ENCODE measurements around the gene PTPN22.
"Not testable (repeated sequence)": the region's sequence is repeated elsewhere in the genome, so short reads cannot be mapped to it uniquely, and the experiment has no call there.

The PTPN22 gene

GRCh38 chr1:113886417-113887401 lies 15.2 kb upstream of the PTPN22 start:
- DNase-seq: no peak

- no peak for DNase-seq
These were observed 10.1 kb upstream of the PTPN22 start for GRCh38 chr1:113881661-113882060.

- DNase-seq: no peak
These were observed 8.2 kb upstream of the PTPN22 start for GRCh38 chr1:113879739-113880038.

- no peak for DNase-seq
These were observed 4.7 kb upstream of the PTPN22 start for GRCh38 chr1:113876176-113876575.

GRCh38 chr1:113875714-113876113 lies 4.2 kb upstream of the PTPN22 start:
- no peak for DNase-seq

GRCh38 chr1:113874012-113874879 lies 2.7 kb upstream of the PTPN22 start:
- peak; percentile 83 for DNase-seq

GRCh38 chr1:113872219-113872935 lies 865 bp upstream of the PTPN22 start:
- DNase-seq: peak; percentile 73

GRCh38 chr1:113870778-113871177 lies 734 bp downstream of the PTPN22 start:
- DNase-seq: no peak

- no peak for DNase-seq
These were observed 3.0 kb downstream of the PTPN22 start for GRCh38 chr1:113868387-113869083.

- peak; percentile 36 for DNase-seq
These were observed 9.9 kb downstream of the PTPN22 start for GRCh38 chr1:113861641-113862040.

- no peak for DNase-seq
These were observed 10.6 kb downstream of the PTPN22 start for GRCh38 chr1:113860891-113861290.

GRCh38 chr1:113859478-113860175 lies 11.9 kb downstream of the PTPN22 start:
- DNase-seq: peak; percentile 68

- DNase-seq: no peak
These were observed 12.5 kb downstream of the PTPN22 start for GRCh38 chr1:113858982-113859381.

GRCh38 chr1:113858418-113858817 lies 13.1 kb downstream of the PTPN22 start:
- no peak for DNase-seq

GRCh38 chr1:113857776-113858175 lies 13.7 kb downstream of the PTPN22 start:
- DNase-seq: no peak

GRCh38 chr1:113856401-113856790 lies 15.1 kb downstream of the PTPN22 start:
- DNase-seq: no peak

- DNase-seq: no peak
These were observed 15.7 kb downstream of the PTPN22 start for GRCh38 chr1:113855630-113856400.

- no peak for DNase-seq
These were observed 17.3 kb downstream of the PTPN22 start for GRCh38 chr1:113854234-113854633.

- DNase-seq: not testable (repeated sequence)
These were observed 18.8 kb downstream of the PTPN22 start for GRCh38 chr1:113852694-113853093.

- no peak for DNase-seq
These were observed 21.2 kb downstream of the PTPN22 start for GRCh38 chr1:113850127-113850796.
